Activated naive CD8-positive, alpha-beta T cell treated with anti-CD3 and anti-CD28 coated beads, Interleukin-2, amount 50 U/mL, for 24 hours (primary cell): ENCODE data around the gene ABCG1.

Source experiments
- ATAC-seq: fragments of 150-1000 bp; cut with Tn5 transposase; one replicate; pipeline ENCODE4 v1.10.0; 2021
- DNase-seq: peaks from one replicate; pipeline ENCODE4 v3.0.0; 2021
- H3K27ac Mint-ChIP-seq: one replicate; pipeline ENCODE4 v1.8.0; 2021; ENCODE audit warnings: mild to moderate bottlenecking, mixed read lengths
- H3K27me3 Mint-ChIP-seq: one replicate; pipeline ENCODE4 v1.8.0; 2021; ENCODE audit warnings: mixed read lengths
- H3K36me3 Mint-ChIP-seq: one replicate; pipeline ENCODE4 v1.8.0; 2021; ENCODE audit warnings: low read depth, mixed read lengths
- H3K4me1 Mint-ChIP-seq: one replicate; pipeline ENCODE4 v1.8.0; 2021; ENCODE audit warnings: mixed read lengths
- H3K4me3 Mint-ChIP-seq: one replicate; pipeline ENCODE4 v1.8.0; 2021; ENCODE audit warnings: mild to moderate bottlenecking, moderate library complexity, mixed read lengths
- H3K9me3 Mint-ChIP-seq: one replicate; pipeline ENCODE4 v1.8.0; 2021; ENCODE audit warnings: mixed read lengths

Gene ABCG1

DNA sequence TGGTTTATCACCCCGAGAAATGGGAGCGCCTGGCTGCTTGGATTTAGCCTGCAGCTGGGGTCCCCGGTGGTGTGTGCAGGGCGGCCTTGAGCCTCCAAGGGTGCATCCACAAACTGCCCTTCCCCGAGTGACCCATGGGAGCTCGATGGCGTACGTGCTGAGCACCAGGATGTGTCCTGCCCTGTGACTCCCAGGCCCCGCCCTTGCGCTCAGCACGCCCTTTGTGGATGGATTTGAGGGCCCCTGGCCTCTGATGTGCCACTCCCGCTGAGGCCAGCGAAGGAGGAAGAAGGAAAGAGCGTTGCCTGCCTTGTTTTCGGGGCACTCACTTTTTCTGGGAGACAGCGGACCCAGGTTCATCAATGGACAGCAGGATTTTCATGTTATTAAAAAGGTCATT lies 98.0 kb downstream of the ABCG1 start:
- Mint-ChIP-seq H3K27ac (no peak overlapping the region), H3K4me3 (no peak overlapping the region), H3K4me1 (peaks cover 6% of the 10 kb centered on the region), H3K36me3 (no peaks in the 10 kb centered on the region), H3K9me3 (no peaks in the 10 kb centered on the region), H3K27me3 (no peaks in the 10 kb centered on the region)
- no peak for DNase-seq
- no peak for ATAC-seq

GRCh38 chr21:42317341-42317741 lies 98.4 kb downstream of the ABCG1 start:
- peaks cover 6% of the 10 kb centered on the region for H3K4me1 Mint-ChIP-seq
- no peak overlapping the region for H3K4me3 Mint-ChIP-seq
- no peaks in the 10 kb centered on the region for H3K27me3 Mint-ChIP-seq
- DNase-seq (no peak), ATAC-seq (no peak)
- no peaks in the 10 kb centered on the region for H3K9me3 Mint-ChIP-seq
- H3K27ac Mint-ChIP-seq = no peak overlapping the region
- no peaks in the 10 kb centered on the region for H3K36me3 Mint-ChIP-seq

GRCh38 chr21:42317826-42318746 lies 99.1 kb downstream of the ABCG1 start:
- ATAC-seq (no peak), DNase-seq (no peak)
- Mint-ChIP-seq H3K9me3 (no peaks in the 10 kb centered on the region), H3K27me3 (no peaks in the 10 kb centered on the region), H3K4me1 (peaks cover 6% of the 10 kb centered on the region), H3K36me3 (no peaks in the 10 kb centered on the region), H3K27ac (no peak overlapping the region), H3K4me3 (no peak overlapping the region)

- peaks cover 6% of the 10 kb centered on the region for H3K4me1 Mint-ChIP-seq
- no peaks in the 10 kb centered on the region for H3K9me3 Mint-ChIP-seq
- no peaks in the 10 kb centered on the region for H3K36me3 Mint-ChIP-seq
- H3K27ac Mint-ChIP-seq = no peak overlapping the region
- H3K27me3 Mint-ChIP-seq = peaks cover 4% of the 10 kb centered on the region
- H3K4me3 Mint-ChIP-seq = no peak overlapping the region
- ATAC-seq = peak; percentile 48
- no peak for DNase-seq
Observed at GRCh38 chr21:42319376-42319775, 100.4 kb downstream of the ABCG1 start.

- DNase-seq (no peak), ATAC-seq (peak; percentile 12)
- peaks cover 4% of the 10 kb centered on the region for H3K27me3 Mint-ChIP-seq
- H3K27ac Mint-ChIP-seq = no peak overlapping the region
- no peaks in the 10 kb centered on the region for H3K9me3 Mint-ChIP-seq
- H3K4me1 Mint-ChIP-seq = peaks cover 6% of the 10 kb centered on the region
- no peak overlapping the region for H3K4me3 Mint-ChIP-seq
- no peaks in the 10 kb centered on the region for H3K36me3 Mint-ChIP-seq
Observed at GRCh38 chr21:42319851-42320572, 101.1 kb downstream of the ABCG1 start.

DNA sequence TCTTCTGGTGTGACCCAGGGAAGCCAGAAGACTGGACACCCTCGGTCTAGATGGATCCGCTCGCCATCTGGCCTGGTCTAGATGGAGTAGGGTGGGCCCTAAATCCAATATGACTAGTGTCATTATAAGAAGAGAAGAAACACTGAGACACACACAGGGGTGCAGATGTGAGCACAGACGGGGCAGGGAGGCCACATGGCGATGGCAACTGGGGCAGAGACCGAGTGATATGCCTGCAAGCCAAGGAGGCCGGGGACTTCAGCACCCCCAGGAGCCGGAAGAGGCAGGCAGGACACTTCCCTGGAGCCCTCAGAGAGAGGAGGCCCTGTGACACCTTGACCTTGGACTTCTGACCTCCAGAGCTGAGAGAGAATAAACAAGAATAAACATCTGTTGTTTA lies 101.9 kb downstream of the ABCG1 start:
- Mint-ChIP-seq H3K9me3 (no peaks in the 10 kb centered on the region), H3K4me1 (peaks cover 6% of the 10 kb centered on the region), H3K4me3 (no peak overlapping the region), H3K27me3 (peaks cover 4% of the 10 kb centered on the region), H3K27ac (no peak overlapping the region), H3K36me3 (no peaks in the 10 kb centered on the region)
- DNase-seq (no peak), ATAC-seq (no peak)

DNA sequence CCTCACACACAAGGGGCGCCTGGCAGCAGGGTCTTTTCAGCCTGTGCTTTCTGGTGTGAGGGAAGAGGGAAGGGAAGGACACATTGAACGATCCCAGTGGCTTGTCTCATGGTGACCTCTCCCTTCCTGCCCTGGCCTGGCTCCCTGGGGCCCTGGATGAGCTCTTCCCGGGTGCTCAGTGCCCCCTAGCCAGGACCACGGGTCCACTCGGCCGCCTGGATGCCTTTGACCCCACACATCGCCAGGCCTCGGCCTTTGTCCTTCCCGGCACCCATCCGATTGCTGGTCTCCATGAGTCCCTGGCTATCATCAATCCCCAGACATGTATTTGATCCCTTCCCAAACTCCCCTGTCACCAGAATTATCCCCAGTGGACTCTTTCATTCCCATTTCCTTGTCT lies 102.3 kb downstream of the ABCG1 start:
- Mint-ChIP-seq H3K9me3 (no peaks in the 10 kb centered on the region), H3K27ac (no peak overlapping the region), H3K36me3 (no peaks in the 10 kb centered on the region), H3K4me1 (peaks cover 6% of the 10 kb centered on the region), H3K4me3 (no peak overlapping the region), H3K27me3 (peaks cover 4% of the 10 kb centered on the region)
- DNase-seq = no peak
- ATAC-seq = no peak

GRCh38 chr21:42321845-42322244 lies 102.9 kb downstream of the ABCG1 start:
- no peaks in the 10 kb centered on the region for H3K36me3 Mint-ChIP-seq
- ATAC-seq = no peak
- H3K4me3 Mint-ChIP-seq = no peak overlapping the region
- DNase-seq = no peak
- H3K9me3 Mint-ChIP-seq = no peaks in the 10 kb centered on the region
- H3K4me1 Mint-ChIP-seq = peaks cover 6% of the 10 kb centered on the region
- H3K27ac Mint-ChIP-seq = no peak overlapping the region
- peaks cover 5% of the 10 kb centered on the region for H3K27me3 Mint-ChIP-seq

- Mint-ChIP-seq H3K27me3 (peaks cover 5% of the 10 kb centered on the region), H3K36me3 (no peaks in the 10 kb centered on the region), H3K27ac (no peak overlapping the region), H3K4me1 (no peaks in the 10 kb centered on the region), H3K4me3 (no peak overlapping the region), H3K9me3 (no peaks in the 10 kb centered on the region)
- no peak for ATAC-seq
- no peak for DNase-seq
Observed at GRCh38 chr21:42324896-42325295, 106.0 kb downstream of the ABCG1 start.

DNA sequence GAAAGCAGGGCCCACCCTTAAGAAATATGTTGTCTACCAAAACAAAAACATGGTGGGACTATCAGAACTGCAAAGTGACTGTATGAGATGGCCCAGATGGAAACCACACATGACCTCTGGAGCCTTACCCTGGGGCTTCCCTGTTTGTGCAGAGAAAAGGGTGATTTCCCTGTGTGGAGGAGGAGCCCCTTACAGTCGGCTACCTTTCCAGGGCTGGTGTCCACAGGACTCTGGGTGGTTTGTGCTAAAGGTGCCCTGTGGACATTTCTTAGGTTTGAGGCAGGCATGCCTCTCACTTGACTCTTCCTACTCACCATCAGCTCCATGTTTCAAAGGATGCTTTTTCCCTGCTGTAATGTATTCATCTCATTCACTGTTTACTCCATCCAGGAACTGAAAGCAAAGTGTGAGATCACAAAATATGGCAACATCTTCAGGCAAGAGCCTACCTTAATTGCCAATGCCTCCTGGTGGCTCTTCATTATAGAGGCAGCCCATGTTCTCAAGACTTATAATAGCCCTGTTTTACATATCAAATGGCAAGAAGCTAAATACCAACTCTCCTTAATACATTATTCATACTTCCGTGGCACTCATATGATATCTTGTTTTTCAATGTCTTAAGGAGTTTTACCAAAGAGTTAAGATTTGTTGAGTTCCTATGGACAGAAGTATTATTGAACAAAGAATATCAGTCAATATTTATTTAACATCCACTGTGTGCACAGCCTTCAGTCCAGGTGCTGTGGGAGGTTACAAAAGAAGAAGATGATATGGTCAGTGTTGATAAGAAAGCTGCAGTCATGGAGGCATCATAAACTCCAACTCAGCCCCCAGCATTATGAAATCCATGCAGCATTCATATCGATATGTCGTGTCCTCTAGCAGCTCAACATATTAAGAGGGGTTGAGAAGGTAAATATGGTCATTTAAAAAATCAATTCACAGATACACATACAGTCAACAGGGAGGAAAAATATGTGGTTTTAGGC lies 111.7 kb downstream of the ABCG1 start:
- Mint-ChIP-seq H3K27me3 (peaks cover 7% of the 10 kb centered on the region), H3K27ac (no peak overlapping the region), H3K9me3 (peaks cover 11% of the 10 kb centered on the region), H3K4me3 (no peak overlapping the region), H3K4me1 (no peaks in the 10 kb centered on the region), H3K36me3 (no peaks in the 10 kb centered on the region)
- DNase-seq = no peak
- ATAC-seq = no peak

DNA sequence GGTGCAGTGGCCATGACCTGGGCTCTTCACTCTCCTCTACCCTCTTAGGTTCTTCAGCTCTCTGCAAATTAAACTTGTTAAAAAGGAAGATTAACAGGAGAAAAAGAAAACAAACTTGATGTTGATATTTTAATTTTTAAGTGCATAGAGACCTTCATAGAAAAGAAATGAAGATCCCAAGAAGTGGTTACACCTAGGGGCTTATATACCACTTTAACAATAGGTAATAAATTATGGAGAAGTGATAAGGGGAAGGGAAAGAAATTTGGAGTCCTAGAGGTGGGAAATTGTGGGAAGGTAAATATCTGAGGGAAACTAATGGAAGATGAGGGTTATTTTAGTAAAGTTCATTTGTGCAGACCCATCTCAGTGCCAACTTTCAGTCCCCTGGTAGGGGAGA lies 112.7 kb downstream of the ABCG1 start:
- Mint-ChIP-seq H3K4me3 (no peak overlapping the region), H3K36me3 (no peaks in the 10 kb centered on the region), H3K9me3 (peaks cover 11% of the 10 kb centered on the region), H3K27ac (no peak overlapping the region), H3K27me3 (peaks cover 5% of the 10 kb centered on the region), H3K4me1 (no peaks in the 10 kb centered on the region)
- ATAC-seq (no peak), DNase-seq (no peak)

- H3K36me3 Mint-ChIP-seq = no peaks in the 10 kb centered on the region
- no peak overlapping the region for H3K27ac Mint-ChIP-seq
- H3K9me3 Mint-ChIP-seq = peaks cover 11% of the 10 kb centered on the region
- ATAC-seq = no peak
- H3K4me1 Mint-ChIP-seq = peaks cover 6% of the 10 kb centered on the region
- DNase-seq = no peak
- H3K27me3 Mint-ChIP-seq = peaks cover 5% of the 10 kb centered on the region
- no peak overlapping the region for H3K4me3 Mint-ChIP-seq
Observed at GRCh38 chr21:42332557-42333317, 113.8 kb downstream of the ABCG1 start.

DNA sequence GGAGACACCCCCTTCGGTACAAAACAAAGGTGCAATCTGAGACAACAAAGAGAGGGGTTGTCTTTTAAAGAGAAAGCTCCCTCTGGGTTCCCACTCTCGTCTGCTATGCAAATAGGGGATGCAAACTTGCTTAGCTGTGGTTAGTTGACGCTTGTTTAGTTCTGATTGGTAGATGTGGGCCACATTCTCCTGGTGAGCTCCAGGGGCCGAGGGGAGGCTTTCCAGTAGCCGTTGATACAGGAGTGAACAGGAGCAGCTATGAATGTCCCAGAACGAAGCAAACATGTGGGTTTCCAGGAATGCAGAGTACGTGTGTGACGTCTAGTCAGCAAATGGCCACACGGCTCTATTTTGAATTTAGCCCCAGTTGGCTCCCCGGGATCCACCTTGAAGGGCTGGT lies 117.1 kb downstream of the ABCG1 start:
- Mint-ChIP-seq H3K27ac (no peak overlapping the region), H3K4me3 (no peak overlapping the region), H3K36me3 (no peaks in the 10 kb centered on the region), H3K9me3 (peaks cover 10% of the 10 kb centered on the region), H3K4me1 (peaks cover 14% of the 10 kb centered on the region), H3K27me3 (peaks cover 5% of the 10 kb centered on the region)
- ATAC-seq (no peak), DNase-seq (no peak)

DNA sequence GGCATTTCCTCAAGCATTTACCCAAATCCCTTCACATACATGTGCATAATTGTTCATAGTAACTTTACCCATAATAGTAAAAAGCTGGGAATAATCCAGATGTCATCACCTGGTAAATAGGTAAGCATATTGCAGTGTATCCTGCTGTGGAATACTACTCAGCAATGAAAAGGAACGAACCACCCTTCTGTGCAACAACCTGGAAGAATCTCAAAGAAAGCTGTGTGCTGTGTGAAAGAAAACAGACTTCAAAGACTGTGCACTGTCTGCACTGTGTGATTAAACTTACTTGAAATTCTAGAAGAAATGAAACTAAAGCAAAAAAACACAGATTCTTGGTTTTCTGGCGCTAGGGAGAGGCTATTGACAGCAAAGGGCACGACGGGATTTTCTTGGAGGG lies 118.3 kb downstream of the ABCG1 start:
- H3K9me3 Mint-ChIP-seq = no peaks in the 10 kb centered on the region
- H3K4me3 Mint-ChIP-seq = no peak overlapping the region
- no peak for ATAC-seq
- peaks cover 3% of the 10 kb centered on the region for H3K27me3 Mint-ChIP-seq
- no peak overlapping the region for H3K27ac Mint-ChIP-seq
- DNase-seq = no peak
- H3K36me3 Mint-ChIP-seq = no peaks in the 10 kb centered on the region
- peaks cover 14% of the 10 kb centered on the region for H3K4me1 Mint-ChIP-seq
